ENCODE measurements around the gene ACY1.

ACY1 gene

DNA sequence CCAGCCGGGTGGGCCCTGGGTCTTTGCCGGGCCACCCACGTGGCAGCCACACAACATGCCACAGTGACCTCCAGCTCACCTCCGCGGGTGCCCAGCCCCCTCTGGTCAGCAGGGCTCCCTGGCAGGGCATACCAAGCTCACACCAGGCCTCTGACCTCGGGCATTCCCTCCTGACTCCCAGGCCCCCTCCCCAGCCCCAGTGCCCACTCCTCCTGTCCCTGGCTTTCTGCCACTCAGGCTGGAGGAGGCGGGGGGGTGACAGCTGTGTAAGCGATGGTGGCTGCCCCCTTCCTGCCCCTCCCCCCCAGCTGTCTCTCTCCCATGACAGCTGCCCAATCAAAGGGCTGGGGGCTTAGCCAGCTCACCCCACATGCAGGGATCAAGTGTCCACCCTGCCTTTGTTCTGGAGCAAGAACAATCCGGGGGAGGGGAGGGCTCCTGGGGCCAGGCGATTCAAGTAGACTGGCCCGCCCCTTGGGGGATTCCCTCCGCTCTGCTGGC is 19.3 kb upstream of the ACY1 start:
- DNase-seq (ENCODE audit: low read depth), result no peak

DNA sequence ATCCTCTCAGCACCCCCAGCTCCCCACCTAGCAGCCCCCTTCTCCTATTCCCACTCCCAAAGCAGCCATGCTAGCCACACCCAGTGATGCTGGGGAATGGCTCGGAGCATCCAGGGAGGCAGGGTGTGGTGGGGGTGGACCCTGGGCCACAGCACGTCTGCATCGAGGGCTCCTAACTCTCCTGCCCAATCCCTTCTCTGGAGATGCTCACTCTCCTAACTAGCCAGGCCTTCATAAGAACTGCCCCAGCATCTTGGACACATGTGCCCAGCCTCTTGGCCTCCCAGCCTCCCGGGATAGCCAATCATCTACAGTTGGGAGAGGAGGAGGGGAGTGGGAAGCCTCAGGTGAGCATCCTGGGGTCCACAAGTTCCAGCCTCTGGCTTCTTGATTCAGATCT is 18.8 kb upstream of the ACY1 start:
- DNase-seq (ENCODE audit: low read depth), result no peak

DNA sequence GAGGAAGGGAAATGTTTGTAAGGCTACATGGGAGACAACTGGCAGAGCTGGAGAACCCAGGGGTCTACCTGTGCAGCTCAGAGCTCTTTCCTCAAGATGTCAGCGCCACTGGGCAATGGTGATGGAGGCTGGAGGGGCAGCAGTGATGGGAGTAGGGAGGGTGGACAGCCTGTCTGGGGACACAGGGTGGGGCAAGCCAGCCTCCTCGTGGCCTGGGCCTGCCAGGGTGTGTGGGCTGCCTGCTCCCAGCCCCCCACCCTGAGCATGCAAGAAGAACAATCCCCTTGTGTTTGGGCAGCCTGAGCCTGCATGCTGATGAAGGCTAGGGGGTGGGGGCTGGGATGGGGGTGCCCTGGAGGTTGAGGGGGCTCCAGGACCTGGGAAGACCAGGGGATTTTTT is 17.3 kb upstream of the ACY1 start:
- DNase-seq (ENCODE audit: low read depth), result no peak

GRCh38 chr3:51966486-51966885 is 16.8 kb upstream of the ACY1 start:
- DNase-seq (ENCODE audit: low read depth), result no peak

GRCh38 chr3:51966922-51967383 is 16.4 kb upstream of the ACY1 start:
- DNase-seq (ENCODE audit: low read depth), result no peak

DNA sequence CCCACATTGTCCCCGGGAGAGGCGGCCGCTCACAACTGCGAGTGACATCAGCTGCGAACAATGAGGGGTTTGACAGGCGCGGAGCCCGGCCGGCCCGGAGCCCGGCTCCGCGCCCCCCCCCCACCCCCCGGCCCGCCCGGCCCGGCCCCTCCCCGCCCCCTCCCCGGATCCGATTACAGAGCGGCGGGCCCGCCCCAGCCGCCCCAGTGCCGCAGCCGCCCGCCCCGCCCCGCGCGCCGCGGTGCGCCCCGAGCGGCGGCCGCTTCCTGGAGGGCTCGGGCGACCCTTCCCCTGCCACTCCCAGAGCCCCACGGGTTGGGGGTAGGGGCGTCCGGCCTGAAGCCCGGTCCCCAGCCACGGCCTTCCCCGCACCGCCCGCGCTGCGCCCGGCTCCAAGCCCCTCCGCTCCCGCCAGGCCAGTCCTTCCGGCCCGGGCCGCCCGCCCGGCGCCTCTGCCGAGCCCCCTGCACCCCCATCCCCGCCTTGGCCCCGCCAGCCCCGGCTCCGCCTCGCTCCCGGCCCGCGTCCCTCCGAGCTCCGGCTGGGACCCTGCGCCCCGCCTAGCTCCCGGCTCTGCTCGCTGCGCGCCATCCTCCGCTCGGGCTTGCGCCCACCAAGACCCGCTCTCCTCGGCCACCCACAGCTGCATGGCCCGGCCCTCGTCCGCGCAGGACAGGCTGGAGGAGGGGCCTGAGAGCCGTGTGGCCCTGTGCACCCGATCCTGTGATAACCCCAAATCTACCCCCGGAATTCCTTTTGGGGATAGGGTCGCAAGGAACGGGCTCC is 15.8 kb upstream of the ACY1 start, which contains the start of gene PCBP4:
Gene PCBP4, minus strand, starts transcription at position 71 of the 786 bp plus-strand sequence. CDS start 6,214 bp downstream, outside the sequence.
- no peak for DNase-seq (ENCODE audit: low read depth)

DNA sequence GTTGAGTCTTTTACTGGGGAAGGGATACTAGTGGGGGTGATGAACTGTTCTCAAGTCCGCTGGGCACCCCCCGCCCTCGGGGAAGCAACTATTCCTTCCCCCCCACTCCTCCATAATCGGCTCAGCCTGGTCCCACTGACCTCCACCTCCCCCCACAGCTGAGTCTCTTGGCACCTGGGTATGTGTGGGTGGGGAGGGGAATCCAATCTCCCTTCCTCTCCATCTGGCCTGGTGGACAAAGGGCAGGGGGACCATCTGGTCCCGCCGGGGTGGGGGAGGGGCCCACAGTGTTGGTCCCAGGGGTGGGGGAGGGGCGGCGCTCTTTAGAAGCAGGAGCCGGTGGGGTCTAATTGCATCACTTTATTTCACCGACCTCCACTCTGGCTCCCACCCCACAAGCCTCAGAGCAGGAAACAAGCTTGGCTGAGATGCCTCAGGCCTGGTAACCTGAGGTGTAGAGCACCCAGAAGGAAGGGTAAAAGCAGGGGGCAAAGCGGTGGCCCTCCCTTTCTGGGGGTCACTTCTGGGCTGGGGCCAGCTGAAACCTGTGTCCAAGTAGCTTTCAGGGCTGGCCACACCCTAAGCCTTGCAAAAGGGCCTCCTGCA is 15.1 kb upstream of the ACY1 start:
- DNase-seq (ENCODE audit: low read depth), result no peak

DNA sequence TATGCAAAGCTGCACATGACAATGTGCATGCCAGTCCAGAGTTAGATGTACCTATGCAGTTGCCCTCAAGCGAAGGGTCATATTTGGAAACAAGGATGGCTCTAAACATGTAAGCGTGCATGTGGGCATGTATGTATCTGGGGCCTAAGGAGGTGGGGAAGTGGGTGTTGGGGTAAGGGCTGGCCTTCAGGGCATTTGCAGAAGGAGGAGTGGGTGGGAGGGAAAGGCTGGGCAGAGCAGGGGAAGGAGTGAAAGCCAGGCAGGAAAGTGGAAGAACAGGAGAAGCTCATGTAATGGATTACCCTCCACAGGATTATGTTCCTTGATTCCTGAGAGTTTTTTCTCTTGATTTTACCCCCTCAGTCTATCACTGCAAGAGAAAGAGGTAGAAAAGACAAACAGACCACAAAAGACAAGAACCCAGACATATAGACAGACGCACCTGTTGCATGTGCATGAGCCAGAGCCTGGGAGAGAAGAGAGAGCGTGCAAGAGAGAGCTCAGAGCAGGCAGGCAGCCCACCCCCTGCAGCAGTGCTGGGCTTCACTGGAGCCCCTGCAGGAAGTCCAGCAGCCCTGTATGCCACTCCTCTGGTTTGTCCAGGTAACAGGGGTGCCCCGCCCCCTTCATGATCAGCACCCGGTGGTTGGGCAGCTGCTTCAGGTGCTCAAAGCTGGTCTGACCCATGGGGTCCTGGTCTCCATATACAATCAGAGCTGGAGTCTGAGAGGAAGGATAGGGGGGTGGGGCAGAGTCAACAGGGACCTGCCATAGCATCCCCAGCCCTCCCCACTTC is 14.3 kb upstream of the ACY1 start:
- DNase-seq (ENCODE audit: low read depth), result no peak

GRCh38 chr3:51969841-51970240 is 13.5 kb upstream of the ACY1 start:
- DNase-seq (ENCODE audit: low read depth), result no peak

- DNase-seq (ENCODE audit: low read depth), result no peak
These were observed 12.6 kb upstream of the ACY1 start for GRCh38 chr3:51970606-51971300.

GRCh38 chr3:51971350-51971749 is 12.0 kb upstream of the ACY1 start:
- DNase-seq (ENCODE audit: low read depth), result no peak

GRCh38 chr3:51974277-51974962 is 8.9 kb upstream of the ACY1 start:
- no peak for DNase-seq (ENCODE audit: low read depth)

DNA sequence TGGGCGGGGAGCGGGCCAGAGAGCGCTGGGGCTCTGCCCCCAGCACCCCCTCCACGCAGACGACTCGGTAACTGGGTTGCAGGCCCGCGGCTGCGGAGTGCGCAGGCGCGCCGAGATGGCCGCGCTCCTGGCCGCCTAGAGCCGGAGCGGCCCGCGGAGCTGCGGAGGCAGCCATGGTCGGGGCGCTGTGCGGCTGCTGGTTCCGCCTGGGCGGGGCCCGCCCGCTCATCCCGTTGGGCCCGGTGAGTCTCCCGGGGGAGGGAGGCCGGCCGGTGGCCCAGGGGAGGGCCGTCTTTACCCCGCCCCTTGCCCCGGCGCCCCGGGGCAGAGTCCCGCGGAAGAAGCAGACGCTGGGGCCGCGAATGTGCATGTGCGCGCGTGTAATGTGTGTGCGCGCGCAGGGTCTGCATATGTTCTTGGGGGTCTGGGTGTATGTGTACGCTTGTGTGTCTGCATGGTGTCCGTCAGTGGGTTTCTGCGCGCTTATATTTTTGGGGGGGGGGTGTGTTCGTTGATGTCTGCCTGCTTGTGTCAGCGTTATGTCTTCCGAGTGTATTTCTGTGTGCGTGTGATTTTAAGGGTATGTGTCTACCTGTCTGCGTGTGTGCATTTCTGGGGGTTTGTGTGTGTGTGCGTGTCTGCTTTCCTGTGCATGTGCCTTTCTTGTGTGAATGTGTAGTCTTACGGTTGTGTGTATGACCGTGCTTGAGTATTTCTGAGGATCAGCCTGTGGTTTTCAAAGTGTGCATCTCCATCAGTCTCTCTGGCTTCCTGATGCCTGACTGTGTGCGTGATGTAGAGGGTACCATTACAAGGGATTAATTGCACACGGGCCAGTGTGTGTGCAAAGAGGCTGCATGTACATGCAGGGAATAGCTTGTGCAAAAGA is 8.1 kb upstream of the ACY1 start, which contains the start of gene ABHD14A:
Gene ABHD14A, plus strand, starts transcription at position 102 of the 889 bp plus-strand sequence. Its CDS starts 72 bp downstream, at position 174.
- no peak for DNase-seq (ENCODE audit: low read depth)

DNA sequence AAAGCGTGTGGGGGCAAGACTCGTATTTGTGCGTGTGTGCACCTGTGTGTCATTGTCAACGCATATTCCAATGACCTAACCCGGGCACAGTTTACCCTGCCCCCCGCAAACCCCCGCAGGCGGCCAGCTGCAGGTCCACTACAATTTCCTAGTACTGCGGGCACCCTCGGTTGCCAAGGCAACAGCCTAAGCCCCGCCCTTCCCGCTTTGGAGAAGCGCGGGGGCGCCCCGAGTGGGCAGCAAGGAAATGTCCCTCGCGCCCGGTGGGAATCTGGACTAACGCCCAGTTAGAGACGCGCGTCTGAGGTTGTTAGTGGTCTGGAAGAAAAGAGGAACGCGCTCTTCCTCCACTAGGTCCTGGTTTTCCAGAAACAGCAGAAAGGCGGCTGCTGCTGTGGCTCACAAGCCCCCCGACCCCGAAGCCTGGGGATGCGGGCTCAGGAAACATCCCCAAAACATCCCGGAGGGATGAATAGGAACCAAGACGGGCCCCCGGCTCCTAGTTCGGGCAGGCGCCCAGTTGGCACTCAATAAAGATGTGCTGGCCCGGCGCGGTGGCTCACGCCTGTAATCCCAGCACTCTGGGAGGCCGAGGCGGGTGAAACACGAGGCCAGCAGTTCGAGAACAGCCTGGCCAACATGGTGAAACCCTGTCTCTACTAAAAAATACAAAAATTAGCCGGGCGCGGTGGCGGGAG is 7.3 kb upstream of the ACY1 start:
- no peak for DNase-seq (ENCODE audit: low read depth)

GRCh38 chr3:51977446-51978142 is 5.7 kb upstream of the ACY1 start:
- no peak for DNase-seq (ENCODE audit: low read depth)

GRCh38 chr3:51978143-51978502 is 5.2 kb upstream of the ACY1 start:
- DNase-seq (ENCODE audit: low read depth), result no peak

DNA sequence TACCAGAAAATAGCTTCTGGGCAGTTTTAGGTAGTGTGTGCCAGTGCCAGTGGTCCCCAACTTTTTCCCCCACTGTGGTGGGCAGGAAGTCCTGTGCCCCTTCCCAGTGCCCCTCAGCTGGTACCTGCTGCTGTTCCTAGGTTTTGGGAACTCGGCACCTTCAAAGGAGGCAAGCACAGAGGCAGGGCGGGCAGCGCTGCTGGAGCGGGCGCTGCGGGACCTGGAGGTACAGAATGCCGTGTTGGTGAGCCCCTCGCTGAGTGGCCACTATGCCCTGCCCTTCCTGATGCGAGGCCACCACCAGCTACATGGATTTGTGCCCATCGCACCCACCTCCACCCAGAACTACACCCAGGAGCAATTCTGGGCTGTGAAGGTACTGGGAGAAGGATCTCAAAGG is 3.1 kb upstream of the ACY1 start:
- DNase-seq (ENCODE audit: low read depth), result no peak

- no peak for DNase-seq (ENCODE audit: low read depth)
These were observed 940 bp upstream of the ACY1 start for GRCh38 chr3:51982352-51982837.

All from stimulated activated CD8-positive, alpha-beta memory T cell treated with anti-CD3 and anti-CD28 coated beads, Interleukin-12 subunit alpha, Interleukin-12 subunit beta, amount 100 ng/mL, for 1 hour (primary cell).